ENCODE measurements around the gene PFN3.

DNA sequence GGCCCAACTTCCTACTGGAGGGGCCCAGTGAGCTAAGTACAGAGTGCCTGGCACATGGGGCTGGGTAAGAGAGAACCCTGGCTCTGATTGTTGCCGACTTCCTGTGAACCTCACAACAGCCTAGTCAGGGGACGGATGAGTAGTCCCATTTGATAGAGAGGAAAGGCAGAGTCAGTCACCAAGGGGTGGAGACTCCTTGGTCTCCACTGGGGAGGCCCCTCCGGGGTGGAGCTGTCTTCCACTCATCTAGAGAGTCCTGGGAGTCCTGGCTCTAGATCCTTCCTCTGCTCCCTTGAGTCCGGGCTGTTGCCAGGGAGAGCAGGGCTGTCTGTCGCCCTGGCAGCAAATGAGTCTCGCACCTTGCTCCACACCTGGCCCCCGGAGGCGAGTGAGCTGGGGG is 34.0 kb upstream of the PFN3 start:
- TF ChIP-seq, protein P1, sequence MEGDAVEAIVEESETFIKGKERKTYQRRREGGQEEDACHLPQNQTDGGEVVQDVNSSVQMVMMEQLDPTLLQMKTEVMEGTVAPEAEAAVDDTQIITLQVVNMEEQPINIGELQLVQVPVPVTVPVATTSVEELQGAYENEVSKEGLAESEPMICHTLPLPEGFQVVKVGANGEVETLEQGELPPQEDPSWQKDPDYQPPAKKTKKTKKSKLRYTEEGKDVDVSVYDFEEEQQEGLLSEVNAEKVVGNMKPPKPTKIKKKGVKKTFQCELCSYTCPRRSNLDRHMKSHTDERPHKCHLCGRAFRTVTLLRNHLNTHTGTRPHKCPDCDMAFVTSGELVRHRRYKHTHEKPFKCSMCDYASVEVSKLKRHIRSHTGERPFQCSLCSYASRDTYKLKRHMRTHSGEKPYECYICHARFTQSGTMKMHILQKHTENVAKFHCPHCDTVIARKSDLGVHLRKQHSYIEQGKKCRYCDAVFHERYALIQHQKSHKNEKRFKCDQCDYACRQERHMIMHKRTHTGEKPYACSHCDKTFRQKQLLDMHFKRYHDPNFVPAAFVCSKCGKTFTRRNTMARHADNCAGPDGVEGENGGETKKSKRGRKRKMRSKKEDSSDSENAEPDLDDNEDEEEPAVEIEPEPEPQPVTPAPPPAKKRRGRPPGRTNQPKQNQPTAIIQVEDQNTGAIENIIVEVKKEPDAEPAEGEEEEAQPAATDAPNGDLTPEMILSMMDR (IDR thresholded peaks at IDR 0.05 in 8 of 11, conservative IDR thresholded peaks at IDR 0.05 in 3 of 11): no peak
- no peak for TF ChIP-seq POLR2A (IDR thresholded peaks at IDR 0.05)
- TF ChIP-seq POLR2AphosphoS5 (IDR thresholded peaks at IDR 0.05): peak in 2 of 3 donors; percentile 25 to 46

Data from spleen (tissue), 7 donors.